HCT116 (cell line): Measurements from ENCODE around the gene PAX5.

Experiments
- POLR2A ChIP-seq: IDR thresholded peaks from 2 replicates; pipeline ENCODE4 v1.7.0; 2011; ENCODE audit warnings: borderline replicate concordance; ENCODE audit not compliant: insufficient read depth, insufficient read length; ENCODE audit errors: extremely low read depth
- SP1 ChIP-seq: IDR thresholded peaks from 2 replicates; pipeline ENCODE4 v1.6.1; 2012; ENCODE audit warnings: low read depth
- ZNF274 ChIP-seq: fragments of 200-500 bp; sonication (Bioruptor generic); IDR thresholded peaks from 2 replicates; pipeline ENCODE4 v1.6.1; 2014; ENCODE audit warnings: mild to moderate bottlenecking, low read depth, low read length, inconsistent platforms
- TF ChIP-seq, protein P1 (sequence below), 3 experiments: fragments of 200-600 bp in 1 of 3; sonication (generic) in 1 of 3; IDR thresholded peaks in 2 of 3; conservative IDR thresholded peaks in 1 of 3; 2 replicates each; pipeline ENCODE4 v1.5.1; 2012 to 2017; ENCODE audit warnings: low read depth in 2 of 3, low read length in 2 of 3, antibody characterized with exemption in 1 of 3, borderline replicate concordance in 1 of 3, control low read depth in 1 of 3, mild to moderate bottlenecking in 1 of 3, mixed read lengths in 1 of 3, mixed run types in 1 of 3, moderate library complexity in 1 of 3; ENCODE audit not compliant: insufficient read depth in 1 of 3

DNA sequence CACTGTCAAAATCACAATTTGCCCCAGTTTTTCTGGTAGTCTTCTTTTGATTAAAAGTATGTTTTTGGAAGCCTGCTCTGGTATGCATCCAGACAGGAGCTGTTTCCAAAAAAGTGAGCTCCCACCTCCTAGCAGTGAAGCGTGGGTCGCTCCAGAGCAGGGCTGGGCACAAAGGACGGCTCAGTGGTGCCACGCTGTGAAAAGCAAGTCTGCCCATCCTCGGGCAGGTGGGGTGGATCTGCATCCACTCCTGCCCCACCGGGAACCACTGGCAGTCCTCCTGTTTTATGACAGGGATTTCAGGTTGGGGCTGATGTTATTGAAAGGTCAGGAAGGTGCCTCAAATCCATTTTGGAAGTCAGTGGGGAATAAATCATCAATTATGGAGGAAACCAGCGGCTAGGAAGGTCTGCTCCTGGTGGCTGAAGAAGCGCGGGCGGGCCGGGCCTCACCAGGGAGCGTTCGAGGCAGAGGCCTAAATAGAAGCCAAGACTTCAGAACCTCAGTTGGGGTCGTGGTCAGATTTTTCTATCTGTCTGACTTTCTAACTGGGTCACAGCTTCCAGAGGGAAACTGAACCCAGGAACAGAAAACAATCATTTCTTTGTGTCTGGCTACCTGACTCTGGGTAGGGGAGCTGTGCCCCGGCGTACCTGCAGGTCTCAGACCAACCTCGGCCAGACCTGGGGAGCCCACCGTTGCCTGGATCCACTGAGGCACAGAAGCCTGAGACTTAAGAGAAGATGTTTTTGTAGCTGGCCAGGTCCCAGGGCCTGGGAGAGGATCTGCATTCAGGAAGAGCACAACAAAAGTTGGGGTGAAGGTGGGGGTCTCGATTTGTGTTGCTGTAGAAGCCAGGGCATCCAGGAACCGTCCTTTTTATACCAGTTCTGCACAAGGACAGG, 168.1 kb downstream of the PAX5 start:
- TF ChIP-seq POLR2A (no peak), SP1 (no peak), ZNF274 (no peak)
- TF ChIP-seq, protein P1, sequence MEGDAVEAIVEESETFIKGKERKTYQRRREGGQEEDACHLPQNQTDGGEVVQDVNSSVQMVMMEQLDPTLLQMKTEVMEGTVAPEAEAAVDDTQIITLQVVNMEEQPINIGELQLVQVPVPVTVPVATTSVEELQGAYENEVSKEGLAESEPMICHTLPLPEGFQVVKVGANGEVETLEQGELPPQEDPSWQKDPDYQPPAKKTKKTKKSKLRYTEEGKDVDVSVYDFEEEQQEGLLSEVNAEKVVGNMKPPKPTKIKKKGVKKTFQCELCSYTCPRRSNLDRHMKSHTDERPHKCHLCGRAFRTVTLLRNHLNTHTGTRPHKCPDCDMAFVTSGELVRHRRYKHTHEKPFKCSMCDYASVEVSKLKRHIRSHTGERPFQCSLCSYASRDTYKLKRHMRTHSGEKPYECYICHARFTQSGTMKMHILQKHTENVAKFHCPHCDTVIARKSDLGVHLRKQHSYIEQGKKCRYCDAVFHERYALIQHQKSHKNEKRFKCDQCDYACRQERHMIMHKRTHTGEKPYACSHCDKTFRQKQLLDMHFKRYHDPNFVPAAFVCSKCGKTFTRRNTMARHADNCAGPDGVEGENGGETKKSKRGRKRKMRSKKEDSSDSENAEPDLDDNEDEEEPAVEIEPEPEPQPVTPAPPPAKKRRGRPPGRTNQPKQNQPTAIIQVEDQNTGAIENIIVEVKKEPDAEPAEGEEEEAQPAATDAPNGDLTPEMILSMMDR (IDR thresholded peaks at IDR 0.05 in 2 of 3, conservative IDR thresholded peaks at IDR 0.05 in 1 of 3; ENCODE audit: borderline replicate concordance in 1 of 3, insufficient read depth in 1 of 3, low read depth in 2 of 3, low read length in 2 of 3), result no peak
